Keratinocyte (primary cell): ENCODE measurements around the gene A3GALT2. TPM values are rescaled to one million over a fixed set of nuclear protein-coding genes. Genes with fewer than 3 reads are reported as not detected.

Experiments
- DNase-seq: peaks from one replicate; pipeline ENCODE4 v3.0.0-alpha.2; 2011; ENCODE audit warnings: low read depth, missing footprints, low spot score
- FAIRE-seq: peaks from 2 replicates; lab custom pipeline; 2011; peaks lifted over from hg19 to GRCh38; lab: Jason Lieb, UNC
- H2AFZ ChIP-seq: 2 replicates; pipeline ENCODE4 v1.6.0; 2012; ENCODE audit warnings: low read length, control low read depth, inconsistent platforms; ENCODE audit not compliant: control insufficient read depth
- H3K27ac ChIP-seq: 2 replicates; pipeline ENCODE4 v1.5.1; 2011; ENCODE audit warnings: low read length; ENCODE audit not compliant: control insufficient read depth, insufficient read depth
- H3K27me3 ChIP-seq: 3 replicates; pipeline ENCODE4 v1.6.0; 2011; ENCODE audit warnings: low read length; ENCODE audit not compliant: control insufficient read depth, insufficient read depth; ENCODE audit errors: extremely low read depth
- H3K36me3 ChIP-seq, 2 experiments: 2 replicates in 1 of 2; 3 replicates in 1 of 2; pipeline ENCODE4 v1.5.1; 2011; ENCODE audit warnings: low read length in 2 of 2, mild to moderate bottlenecking in 1 of 2; ENCODE audit not compliant: control insufficient read depth in 2 of 2, insufficient read depth in 2 of 2; ENCODE audit errors: extremely low read depth in 1 of 2
- H3K4me1 ChIP-seq: 3 replicates; pipeline ENCODE4 v1.5.1; 2011; ENCODE audit warnings: low read length; ENCODE audit not compliant: control insufficient read depth, insufficient read depth; ENCODE audit errors: extremely low read depth
- H3K4me2 ChIP-seq: 3 replicates; pipeline ENCODE4 v1.6.0; 2011; ENCODE audit warnings: low read depth, low read length; ENCODE audit not compliant: control insufficient read depth, insufficient read depth; ENCODE audit errors: extremely low read depth
- H3K4me3 ChIP-seq, 3 experiments: fragments of 200-600 bp in 1 of 3; sonication (generic) in 1 of 3; 2 replicates in 2 of 3; 3 replicates in 1 of 3; pipeline ENCODE4 v1.5.1; 2011 to 2016; ENCODE audit warnings: low read length in 3 of 3, mild to moderate bottlenecking in 3 of 3, control low read depth in 2 of 3, inconsistent platforms in 1 of 3, low read depth in 1 of 3, mixed read lengths in 1 of 3, mixed run types in 1 of 3, moderate library complexity in 1 of 3; ENCODE audit not compliant: control insufficient read depth in 2 of 3, insufficient read depth in 2 of 3; ENCODE audit errors: extremely low read depth in 1 of 3
- H3K79me2 ChIP-seq: 2 replicates; pipeline ENCODE4 v1.6.0; 2012; ENCODE audit warnings: low read length; ENCODE audit not compliant: control insufficient read depth, insufficient read depth
- H3K9ac ChIP-seq: 3 replicates; pipeline ENCODE4 v1.6.0; 2011; ENCODE audit warnings: low read length; ENCODE audit not compliant: control insufficient read depth, insufficient read depth; ENCODE audit errors: extremely low read depth
- H3K9me1 ChIP-seq: 3 replicates; pipeline ENCODE4 v1.6.0; 2011; ENCODE audit warnings: low read length; ENCODE audit not compliant: control insufficient read depth, insufficient read depth; ENCODE audit errors: extremely low read depth
- H3K9me3 ChIP-seq: 2 replicates; pipeline ENCODE4 v1.5.1; 2012; ENCODE audit warnings: low read depth, low read length; ENCODE audit not compliant: control insufficient read depth
- H4K20me1 ChIP-seq: 3 replicates; pipeline ENCODE4 v1.6.0; 2011; ENCODE audit warnings: low read length; ENCODE audit not compliant: control insufficient read depth, insufficient read depth; ENCODE audit errors: extremely low read depth
- CTCF ChIP-seq, 3 experiments: IDR thresholded peaks in 1 of 3; conservative IDR thresholded peaks in 1 of 3; optimal IDR thresholded peaks in 1 of 3; 2 replicates in 2 of 3; 3 replicates in 1 of 3; pipeline versions ENCODE3 to v1.5.1; 2011; ENCODE audit warnings: low read length in 3 of 3, mild to moderate bottlenecking in 3 of 3, moderate library complexity in 2 of 3, control low read depth in 1 of 3, inconsistent platforms in 1 of 3; ENCODE audit not compliant: insufficient read depth in 2 of 3; ENCODE audit errors: extremely low read depth in 1 of 3
- EZH2 ChIP-seq: IDR thresholded peaks from one replicate; pipeline ENCODE4 v1.6.1; 2012; ENCODE audit warnings: inconsistent platforms, mild to moderate bottlenecking, low read length, moderate library complexity
- dilution Hi-C: fragments of 300-500 bp; cut with MboI; formaldehyde crosslinking; loops from one replicate; pipeline ENCODE4 v1.7.0; 2020; ENCODE audit warnings: low sequenced_read_pairs; ENCODE audit not compliant: extremely low pct_ligation_motif_present
- polyA plus RNA-seq, 5 experiments: library from polyadenylated mRNA; depleted of rRNA in 3 of 5; stranded (reverse) in 3 of 5; stranded (forward) in 1 of 5; unstranded in 1 of 5; fragments of >200 nt; gene quantifications; 1 replicate in 1 of 5; 2 replicates in 3 of 5; 3 replicates in 1 of 5; pipeline versions ENCODE4 v1.2.1 to v1.2.3, GENCODE V29; 2011 to 2012; ENCODE audit warnings: missing spikeins in 2 of 5, low read depth in 1 of 5, low replicate concordance in 1 of 5

A3GALT2 gene
- polyA plus RNA-seq, 1 donor (not counting 4 experiments of a cell fraction or from before 2014, with no cell fraction given): not detected

- H3K9me3 ChIP-seq: no peaks in the 10 kb centered on the region
- FAIRE-seq (no peak), DNase-seq (no peak)
- no peak overlapping the region for H2AFZ ChIP-seq
- H3K9ac ChIP-seq: no peak overlapping the region
- H3K4me3 ChIP-seq: no peak overlapping the region
- no peak overlapping the region for H3K27ac ChIP-seq
- peaks cover under 1% of the 10 kb centered on the region for H4K20me1 ChIP-seq
- H3K9me1 ChIP-seq: peaks cover 4% of the 10 kb centered on the region
- no peak overlapping the region for H3K4me2 ChIP-seq
- no peak for TF ChIP-seq CTCF (optimal IDR thresholded peaks at IDR 0.05 in 1 of 3, IDR thresholded peaks at IDR 0.05 in 1 of 3, conservative IDR thresholded peaks at IDR 0.05 in 1 of 3; ENCODE audit: extremely low read depth in 1 of 3, insufficient read depth in 2 of 3, low read length in 3 of 3)
- TF ChIP-seq EZH2: no peak
- no peaks in the 10 kb centered on the region for H3K27me3 ChIP-seq
- no peaks in the 10 kb centered on the region for H3K79me2 ChIP-seq
- dilution Hi-C loops: no loop called here
- peaks cover 14% of the 10 kb centered on the region for H3K4me1 ChIP-seq
- peaks cover 24 to 30% of the 10 kb centered on the region in 2 experiments for H3K36me3 ChIP-seq
Measured at GRCh38 chr1:33369764-33370163, 48.9 kb upstream of the A3GALT2 start.

- TF ChIP-seq CTCF (optimal IDR thresholded peaks at IDR 0.05 in 1 of 3, IDR thresholded peaks at IDR 0.05 in 1 of 3, conservative IDR thresholded peaks at IDR 0.05 in 1 of 3; ENCODE audit: extremely low read depth in 1 of 3, insufficient read depth in 2 of 3, low read length in 3 of 3): no peak
- TF ChIP-seq EZH2: no peak
- FAIRE-seq (no peak), DNase-seq (no peak)
- H3K9me1 ChIP-seq: peaks cover 7% of the 10 kb centered on the region
- no peak overlapping the region for H3K9ac ChIP-seq
- H2AFZ ChIP-seq: no peak overlapping the region
- H3K27me3 ChIP-seq: no peaks in the 10 kb centered on the region
- H3K27ac ChIP-seq: no peak overlapping the region
- H3K79me2 ChIP-seq: no peaks in the 10 kb centered on the region
- H3K9me3 ChIP-seq: no peaks in the 10 kb centered on the region
- peaks cover 23 to 34% of the 10 kb centered on the region in 2 experiments for H3K36me3 ChIP-seq
- H3K4me1 ChIP-seq: peaks cover 21% of the 10 kb centered on the region
- peaks cover 3% of the 10 kb centered on the region for H4K20me1 ChIP-seq
- dilution Hi-C loops: no loop called here
- H3K4me2 ChIP-seq: no peak overlapping the region
- no peak overlapping the region for H3K4me3 ChIP-seq
Measured at GRCh38 chr1:33369081-33369480, 48.2 kb upstream of the A3GALT2 start.
